GM12878 (cell line): Measurements from ENCODE around the gene CFAP90.

Experiments used
- EZH2 ChIP-seq: IDR thresholded peaks from 2 replicates; pipeline ENCODE4 v1.6.1; 2012; ENCODE audit warnings: low read depth, mild to moderate bottlenecking, control low read depth, inconsistent platforms, low read length, borderline replicate concordance; ENCODE audit not compliant: control insufficient read depth
- KDM1A ChIP-seq: fragments of 200-600 bp; sonication (generic); IDR thresholded peaks from 2 replicates; pipeline ENCODE4 v1.6.1; 2016; ENCODE audit warnings: borderline replicate concordance
- NR2C1 ChIP-seq: fragments of 450-650 bp; IDR thresholded peaks from 2 replicates; pipeline ENCODE4 v1.6.1; 2017; ENCODE audit warnings: antibody characterized with exemption, mild to moderate bottlenecking, moderate library complexity
- PML ChIP-seq: IDR thresholded peaks from 2 replicates; pipeline ENCODE4 v1.6.1; 2012; ENCODE audit warnings: low read length, inconsistent platforms
- POLR2AphosphoS5 ChIP-seq: IDR thresholded peaks from 2 replicates; pipeline ENCODE4 v1.6.1; 2011; ENCODE audit warnings: mild to moderate bottlenecking, low read length, inconsistent platforms
- TF ChIP-seq, protein P1 (sequence below), 3 experiments: IDR thresholded peaks in 2 of 3; conservative IDR thresholded peaks in 1 of 3; 2 replicates each; pipeline ENCODE4 v1.5.1; 2011; ENCODE audit warnings: low read depth in 3 of 3, low read length in 3 of 3, mild to moderate bottlenecking in 3 of 3, control low read depth in 2 of 3, moderate library complexity in 2 of 3, inconsistent platforms in 1 of 3, mixed read lengths in 1 of 3; ENCODE audit not compliant: control insufficient read depth in 2 of 3, insufficient read depth in 1 of 3; ENCODE audit errors: extremely low read depth in 1 of 3

DNA sequence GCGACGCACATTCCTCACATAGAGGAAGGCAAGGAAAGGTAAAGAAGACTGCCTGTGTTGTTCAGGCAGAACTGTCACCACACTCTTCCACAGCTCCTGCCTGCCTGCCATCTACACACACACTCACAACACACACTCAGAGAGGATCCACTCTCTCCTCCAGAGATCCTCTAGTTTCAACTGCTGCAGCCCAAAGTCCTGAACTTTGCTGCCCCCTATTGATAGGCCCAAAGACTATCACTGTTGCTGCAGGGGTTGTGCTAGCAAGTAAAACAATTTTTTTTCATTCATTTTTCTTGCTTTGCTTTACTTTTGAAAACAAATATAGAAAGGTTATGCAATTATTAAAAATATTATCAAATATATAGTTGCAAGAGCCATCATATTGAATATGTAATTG lies 5.9 kb upstream of the CFAP90 start:
- TF ChIP-seq EZH2 (no peak), NR2C1 (no peak), PML (no peak), KDM1A (no peak), POLR2AphosphoS5 (no peak)
- TF ChIP-seq, protein P1, sequence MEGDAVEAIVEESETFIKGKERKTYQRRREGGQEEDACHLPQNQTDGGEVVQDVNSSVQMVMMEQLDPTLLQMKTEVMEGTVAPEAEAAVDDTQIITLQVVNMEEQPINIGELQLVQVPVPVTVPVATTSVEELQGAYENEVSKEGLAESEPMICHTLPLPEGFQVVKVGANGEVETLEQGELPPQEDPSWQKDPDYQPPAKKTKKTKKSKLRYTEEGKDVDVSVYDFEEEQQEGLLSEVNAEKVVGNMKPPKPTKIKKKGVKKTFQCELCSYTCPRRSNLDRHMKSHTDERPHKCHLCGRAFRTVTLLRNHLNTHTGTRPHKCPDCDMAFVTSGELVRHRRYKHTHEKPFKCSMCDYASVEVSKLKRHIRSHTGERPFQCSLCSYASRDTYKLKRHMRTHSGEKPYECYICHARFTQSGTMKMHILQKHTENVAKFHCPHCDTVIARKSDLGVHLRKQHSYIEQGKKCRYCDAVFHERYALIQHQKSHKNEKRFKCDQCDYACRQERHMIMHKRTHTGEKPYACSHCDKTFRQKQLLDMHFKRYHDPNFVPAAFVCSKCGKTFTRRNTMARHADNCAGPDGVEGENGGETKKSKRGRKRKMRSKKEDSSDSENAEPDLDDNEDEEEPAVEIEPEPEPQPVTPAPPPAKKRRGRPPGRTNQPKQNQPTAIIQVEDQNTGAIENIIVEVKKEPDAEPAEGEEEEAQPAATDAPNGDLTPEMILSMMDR (IDR thresholded peaks at IDR 0.05 in 2 of 3, conservative IDR thresholded peaks at IDR 0.05 in 1 of 3; ENCODE audit: control insufficient read depth in 2 of 3, extremely low read depth in 1 of 3, insufficient read depth in 1 of 3, low read depth in 3 of 3, low read length in 3 of 3): peak; percentile 54 to 63 (median 54); a peak in 4 of 6 replicates
